GM18526 (cell line): ENCODE data around the gene KASH5.

Source experiments
- POLR2A ChIP-seq: IDR thresholded peaks from 3 replicates; pipeline ENCODE4 v1.6.1; 2011; ENCODE audit not compliant: insufficient read length; ENCODE audit errors: extremely low read depth

KASH5 gene

DNA sequence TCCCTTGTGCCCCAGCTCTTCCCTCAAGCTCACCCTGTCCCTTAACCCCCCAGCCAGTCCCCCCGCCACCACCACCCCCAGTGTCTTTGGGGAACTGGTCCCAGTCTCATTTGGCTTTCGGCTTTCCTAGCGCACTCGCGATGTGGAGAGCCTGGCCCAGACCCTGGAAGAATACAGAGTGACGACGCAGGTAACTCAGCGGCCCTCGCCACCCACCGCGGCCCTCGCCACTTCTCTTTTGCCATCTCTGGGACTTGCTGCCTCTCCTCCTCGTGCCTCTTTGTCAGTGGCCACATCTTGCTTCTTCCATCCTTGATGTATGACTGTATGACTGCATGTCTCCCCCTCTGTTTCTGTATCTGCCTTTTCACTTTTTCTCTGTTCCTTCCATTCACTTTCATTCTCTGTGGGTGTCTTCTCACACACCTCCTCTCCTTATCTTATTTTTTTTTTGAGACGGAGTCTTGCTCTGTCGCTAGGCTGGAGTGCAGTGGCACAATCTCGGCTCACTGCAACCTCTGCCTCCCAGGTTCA lies 19.5 kb downstream of the KASH5 start:
- no peak for TF ChIP-seq POLR2A

DNA sequence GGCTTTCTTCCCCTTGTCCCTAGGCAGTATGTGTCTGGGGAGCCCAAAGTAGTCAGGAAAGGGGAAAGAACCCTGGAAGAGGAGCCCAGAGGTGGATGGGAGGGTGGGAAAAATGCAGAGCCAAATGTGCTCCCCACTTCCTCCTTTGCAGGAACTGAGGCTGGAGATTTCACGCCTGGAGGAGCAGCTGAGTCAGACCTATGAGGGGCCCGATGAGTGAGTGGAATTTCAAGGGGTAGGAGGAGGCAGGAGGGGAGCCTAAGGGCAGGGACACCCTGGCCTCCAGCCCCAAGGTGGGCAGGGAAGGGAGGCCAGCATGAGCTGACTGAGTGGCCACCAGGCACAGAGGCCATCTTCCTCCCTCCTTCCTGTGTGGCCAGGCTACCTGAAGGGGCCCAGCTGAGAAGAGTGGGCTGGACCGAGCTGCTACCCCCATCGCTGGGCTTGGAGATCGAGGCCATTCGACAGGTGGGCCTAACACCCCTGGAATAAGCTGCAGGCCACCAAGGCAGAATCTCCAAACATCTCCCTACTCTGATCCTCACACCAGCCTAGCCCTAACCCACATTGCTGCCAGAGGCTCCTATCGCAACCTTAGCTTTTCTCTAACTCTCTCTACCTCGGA lies 20.9 kb downstream of the KASH5 start:
- TF ChIP-seq POLR2A = no peak

- TF ChIP-seq POLR2A = no peak
Observed at GRCh38 chr19:49409441-49410029, 21.5 kb downstream of the KASH5 start.

DNA sequence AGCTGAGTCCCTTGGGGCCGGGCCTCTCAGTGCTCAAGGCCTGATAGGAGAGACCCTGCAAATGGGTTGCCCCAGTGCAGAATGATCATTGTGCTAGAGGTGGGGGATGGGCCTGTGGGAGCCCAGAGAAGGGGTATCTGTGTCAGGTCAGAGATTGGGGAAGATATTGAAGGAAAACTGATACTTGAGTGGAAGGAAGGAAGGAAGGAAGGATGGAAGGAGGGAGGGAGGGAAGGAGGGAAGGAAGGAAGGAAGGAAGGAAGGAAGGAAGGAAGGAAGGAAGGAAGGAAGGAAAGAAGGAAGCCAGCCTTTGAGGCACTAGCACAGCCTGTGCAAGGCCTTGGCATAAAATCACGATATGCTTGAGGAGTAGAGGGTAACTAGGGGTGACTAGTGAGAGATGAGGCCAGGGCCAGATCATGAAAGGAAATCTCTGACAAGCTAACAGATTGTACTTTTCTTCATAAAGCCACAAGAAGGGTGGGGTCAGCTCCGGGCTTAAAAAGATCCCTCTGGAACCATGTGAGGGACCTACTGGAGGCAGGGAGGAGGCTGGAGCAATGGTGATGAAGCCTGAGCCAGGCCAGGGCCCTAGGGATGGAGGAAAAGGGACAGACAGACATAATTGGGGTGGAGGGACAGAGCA lies 23.8 kb downstream of the KASH5 start:
- TF ChIP-seq POLR2A = no peak

DNA sequence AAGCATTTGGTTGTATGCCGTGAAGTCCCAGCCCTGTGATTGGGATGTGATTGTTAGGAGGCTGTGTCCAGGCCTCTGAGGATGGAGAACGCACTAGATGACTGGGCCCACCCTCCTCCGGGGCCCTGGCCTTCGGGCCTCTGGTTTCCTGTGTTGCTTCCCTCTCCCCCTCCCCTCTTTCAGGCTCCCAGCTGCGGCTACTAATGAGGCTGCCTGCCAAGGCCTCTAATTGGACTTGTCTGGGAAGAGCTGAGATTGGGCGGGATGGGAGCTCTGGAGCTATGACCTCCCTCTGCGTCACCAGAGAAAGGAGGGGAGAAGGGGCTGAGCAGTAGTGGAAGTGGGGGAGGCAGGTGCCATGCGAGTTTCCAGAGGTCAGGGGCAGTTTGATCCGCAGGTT lies 25.3 kb downstream of the KASH5 start:
- no peak for TF ChIP-seq POLR2A

- no peak for TF ChIP-seq POLR2A
Observed at GRCh38 chr19:49414256-49414655, 26.2 kb downstream of the KASH5 start.

DNA sequence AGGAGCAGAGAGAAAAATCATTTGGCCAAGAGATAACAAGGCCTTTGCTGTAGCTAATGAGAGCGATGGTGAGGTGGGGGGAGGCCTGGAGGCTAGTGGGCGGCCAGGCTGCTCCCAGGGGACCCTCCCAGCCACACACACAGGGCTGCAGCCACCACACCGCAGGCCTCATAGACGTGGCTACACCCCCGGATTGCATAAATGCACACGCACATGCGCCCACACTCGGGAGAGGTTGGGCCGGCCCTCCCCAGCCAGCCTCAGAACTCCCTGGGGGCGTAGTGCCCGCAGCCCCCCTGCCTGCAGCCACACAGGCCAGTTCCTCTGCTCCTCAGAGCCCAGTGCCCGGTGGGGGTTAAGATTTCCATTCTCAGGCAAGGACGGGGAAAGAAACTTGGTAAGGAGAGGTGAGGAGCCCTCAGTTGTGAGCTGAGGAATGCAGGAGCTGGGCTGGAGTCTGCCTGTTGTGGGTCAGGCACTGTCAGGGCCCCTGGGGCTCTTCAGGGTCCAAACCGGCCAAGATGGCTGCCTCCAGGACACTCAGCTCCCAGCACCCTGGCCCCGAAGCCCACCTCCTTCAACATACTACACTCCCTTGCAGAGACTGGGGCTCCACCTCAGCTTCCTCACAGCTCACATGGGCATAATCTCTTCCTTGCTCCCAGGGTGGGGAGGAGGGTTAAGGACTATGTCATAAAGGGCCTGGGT lies 27.2 kb downstream of the KASH5 start:
- TF ChIP-seq POLR2A = no peak

GRCh38 chr19:49415810-49416200 lies 27.8 kb downstream of the KASH5 start:
- no peak for TF ChIP-seq POLR2A

GRCh38 chr19:49417088-49417487 lies 29.0 kb downstream of the KASH5 start:
- TF ChIP-seq POLR2A = no peak

DNA sequence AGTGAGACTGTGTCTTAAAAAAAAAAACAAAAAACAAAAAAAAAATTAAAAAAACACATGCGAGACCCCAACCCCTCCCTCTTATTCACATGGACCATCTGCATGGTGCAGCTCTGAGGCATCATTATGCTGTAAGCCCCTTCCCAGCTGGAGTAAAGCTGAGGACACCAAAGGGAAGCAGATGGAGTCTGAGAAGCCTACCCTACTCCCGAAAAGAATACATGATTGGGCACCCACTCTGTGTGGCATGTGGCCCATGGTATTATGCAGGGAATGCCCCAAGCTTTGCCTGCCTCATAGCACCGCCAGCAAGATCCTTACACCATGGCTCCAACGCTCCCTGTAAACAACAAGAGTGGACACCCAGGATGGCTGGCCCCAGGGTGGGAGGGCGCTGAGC lies 30.5 kb downstream of the KASH5 start:
- TF ChIP-seq POLR2A = no peak

- no peak for TF ChIP-seq POLR2A
Observed at GRCh38 chr19:49419173-49419572, 31.1 kb downstream of the KASH5 start.

- TF ChIP-seq POLR2A = no peak
Observed at GRCh38 chr19:49420227-49420626, 32.2 kb downstream of the KASH5 start.

GRCh38 chr19:49421039-49421877 lies 33.2 kb downstream of the KASH5 start:
- no peak for TF ChIP-seq POLR2A

DNA sequence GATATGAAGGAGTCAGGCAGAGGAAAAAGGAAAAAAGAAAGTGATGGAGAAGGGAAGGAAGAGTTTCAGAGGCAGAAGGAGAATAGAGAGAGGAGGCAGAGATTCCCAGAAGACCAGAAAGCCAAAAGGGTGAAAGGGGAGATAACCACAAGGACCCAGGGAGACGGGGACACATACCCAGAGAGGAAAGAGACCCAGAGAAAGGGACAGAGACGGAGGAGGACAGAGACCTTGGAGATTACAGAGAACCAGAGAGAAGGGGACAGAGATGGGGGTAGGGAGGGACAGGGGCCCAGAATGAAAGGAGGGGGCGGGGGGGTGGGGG lies 33.8 kb downstream of the KASH5 start:
- TF ChIP-seq POLR2A = no peak

- no peak for TF ChIP-seq POLR2A
Observed at GRCh38 chr19:49422407-49423070, 34.5 kb downstream of the KASH5 start.
